COLO829 (cell line): ENCODE measurements around the gene NFAT5.

Source experiments
- DNase-seq: peaks from one replicate; pipeline ENCODE4 v3.0.0; 2012; ENCODE audit warnings: low spot score

NFAT5 gene

GRCh38 chr16:69644790-69645189 lies 79.0 kb downstream of the NFAT5 start:
- no peak for DNase-seq

GRCh38 chr16:69647020-69647419 lies 81.3 kb downstream of the NFAT5 start:
- no peak for DNase-seq

DNA sequence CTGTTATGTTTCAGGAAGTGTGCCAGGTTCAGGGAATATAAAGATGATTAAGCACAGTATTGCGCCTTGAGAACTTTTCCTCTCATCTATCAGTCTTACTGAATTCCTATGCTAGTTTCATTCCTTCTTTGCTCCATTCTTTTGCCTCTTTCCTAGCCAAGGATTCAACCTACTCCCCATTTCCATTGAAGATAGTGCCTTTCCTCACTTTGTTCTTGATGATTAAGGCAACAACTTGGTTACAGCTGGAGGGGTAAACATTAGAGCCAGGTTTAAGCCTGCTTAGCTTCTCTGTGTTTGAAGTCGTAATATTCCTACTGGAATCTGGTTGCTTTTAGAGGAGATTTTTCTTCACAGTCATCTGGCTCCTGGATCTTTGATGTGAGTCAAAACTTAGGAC lies 85.5 kb downstream of the NFAT5 start:
- DNase-seq: no peak

DNA sequence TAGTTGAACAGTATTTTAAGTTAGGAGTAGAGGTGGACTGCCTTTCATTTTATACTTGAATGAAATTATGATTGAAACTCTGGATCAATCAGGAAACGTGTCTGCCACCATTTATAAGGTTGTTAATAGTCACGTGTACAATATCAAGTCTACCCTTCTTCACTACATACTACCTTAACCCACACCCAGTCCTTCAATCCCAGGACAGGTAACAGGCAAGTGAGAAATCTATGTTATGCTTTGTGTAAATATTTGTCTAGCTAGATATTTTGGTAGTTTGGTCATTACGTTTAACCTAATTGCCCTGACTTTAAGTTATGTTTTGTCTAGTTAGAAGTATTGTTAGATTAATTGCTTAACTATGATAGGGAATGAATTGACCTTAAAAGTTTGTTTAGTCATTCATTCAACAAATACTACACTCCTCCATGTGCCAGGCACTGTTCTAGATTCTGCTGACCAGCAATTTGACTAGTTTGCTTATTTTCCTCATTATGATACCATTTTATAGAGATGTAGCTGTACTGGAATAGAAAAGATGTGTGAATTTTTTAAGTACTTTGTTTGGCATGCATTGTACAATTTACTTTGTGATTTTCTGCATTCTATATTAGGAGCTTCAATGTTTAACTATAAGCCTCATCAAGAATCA lies 88.6 kb downstream of the NFAT5 start:
- DNase-seq: no peak

GRCh38 chr16:69660166-69660565 lies 94.4 kb downstream of the NFAT5 start:
- DNase-seq: no peak

DNA sequence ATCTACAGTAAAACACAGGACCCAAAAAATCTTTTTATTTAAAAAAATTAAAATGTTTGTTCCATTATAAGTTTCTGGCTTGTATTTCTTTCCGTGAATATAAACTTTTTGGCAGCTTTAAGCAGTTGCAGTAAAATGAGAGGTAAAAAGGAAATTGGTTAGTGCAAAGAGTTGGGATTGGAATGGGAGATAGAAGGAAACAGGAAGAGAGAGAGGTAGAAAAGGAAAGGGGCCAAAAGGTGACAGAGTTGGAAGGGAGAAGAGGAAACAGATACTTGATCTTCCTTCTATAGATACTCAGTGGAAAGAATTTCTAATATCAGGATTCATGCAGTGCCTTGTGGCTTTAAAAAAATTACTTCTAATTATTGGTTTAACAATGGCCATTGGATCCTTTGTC lies 97.1 kb downstream of the NFAT5 start:
- no peak for DNase-seq

DNA sequence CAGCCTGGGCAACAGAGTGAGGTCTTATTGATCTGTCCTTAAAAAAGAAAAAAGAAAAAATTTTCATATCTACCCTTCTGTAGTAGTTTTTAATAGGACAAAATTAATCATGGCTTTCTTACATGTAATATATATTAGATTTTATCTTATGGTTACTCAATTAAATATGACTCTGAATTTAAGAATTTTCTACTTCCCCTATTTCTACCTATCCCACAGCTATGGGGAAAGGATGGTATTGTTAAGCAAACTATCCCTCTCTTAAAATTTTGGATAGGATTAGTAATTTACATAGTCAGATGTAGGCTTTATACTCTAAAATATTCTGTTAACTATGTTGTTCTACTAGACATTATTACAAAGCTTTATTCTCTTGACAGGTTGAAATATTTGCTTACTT lies 98.1 kb downstream of the NFAT5 start:
- no peak for DNase-seq

- DNase-seq: no peak
Observed at GRCh38 chr16:69669577-69669976, 103.8 kb downstream of the NFAT5 start.

DNA sequence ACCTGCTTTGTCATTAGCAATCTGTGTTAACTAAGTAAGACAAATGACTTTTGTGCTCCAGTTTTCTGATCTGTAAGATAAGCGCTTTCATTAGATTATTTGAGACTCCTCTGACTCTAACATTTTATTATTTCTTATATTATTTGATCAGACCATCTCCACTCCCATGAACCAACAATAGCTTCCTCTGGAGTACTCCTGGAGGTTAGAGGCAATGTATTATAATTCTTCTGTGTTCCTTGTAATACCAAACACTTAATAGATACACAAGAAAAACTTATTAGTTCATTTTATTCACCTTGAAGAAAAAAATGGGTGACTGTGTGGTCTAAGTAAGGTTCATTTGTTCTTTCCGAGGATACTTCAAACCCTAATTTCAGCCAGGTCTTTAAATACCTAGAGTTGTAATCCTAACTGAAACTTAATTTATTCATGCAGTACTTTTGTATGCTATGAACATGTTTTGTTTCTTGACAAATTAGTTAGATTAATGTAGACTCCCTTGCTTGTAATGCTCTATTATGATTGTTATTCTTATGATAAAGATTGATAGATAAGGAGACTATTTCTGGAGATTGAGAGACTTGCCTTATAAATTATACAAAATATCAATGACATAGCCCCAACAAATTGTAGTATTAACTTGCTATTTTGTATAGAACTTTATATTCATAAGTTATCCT lies 106.7 kb downstream of the NFAT5 start:
- no peak for DNase-seq

GRCh38 chr16:69672998-69673713 lies 107.4 kb downstream of the NFAT5 start:
- DNase-seq: no peak

DNA sequence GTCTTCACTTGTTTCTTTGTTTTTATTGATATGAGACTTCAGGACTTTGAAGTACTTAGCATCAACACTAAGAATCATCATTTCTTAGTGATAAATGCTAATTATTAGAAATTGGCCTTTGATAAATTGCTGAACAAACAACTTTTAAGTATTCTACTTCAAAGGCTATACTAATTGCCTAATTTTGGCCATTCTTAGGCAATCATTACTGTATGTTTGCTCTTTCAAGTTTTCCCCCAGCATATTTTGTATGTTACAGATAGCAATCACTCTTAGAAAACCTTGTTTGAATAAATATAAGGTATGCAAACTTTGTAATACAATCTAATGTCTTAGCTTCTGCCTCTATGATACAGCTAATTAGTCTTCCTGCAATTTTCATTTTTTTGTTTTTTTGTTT lies 114.6 kb downstream of the NFAT5 start:
- no peak for DNase-seq

DNA sequence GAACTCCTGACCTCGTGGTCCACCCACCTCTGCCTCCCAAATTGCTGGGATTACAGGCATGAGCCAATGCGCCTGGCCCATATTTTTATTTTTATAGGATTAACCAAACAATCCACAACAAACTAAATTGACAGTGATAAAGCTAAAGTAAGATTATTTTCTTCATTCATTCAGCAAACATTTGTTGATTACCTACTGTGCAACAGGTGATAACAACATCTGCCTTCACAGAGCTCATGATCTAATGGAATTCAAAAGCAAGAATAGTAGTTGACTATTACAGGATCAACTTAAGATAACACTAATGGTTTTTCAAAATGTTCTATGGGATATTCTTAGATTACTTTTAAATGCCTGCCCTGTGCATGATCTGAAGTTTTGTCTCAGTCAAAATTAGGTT lies 122.8 kb downstream of the NFAT5 start:
- no peak for DNase-seq

- DNase-seq: no peak
Observed at GRCh38 chr16:69691980-69692911, 126.5 kb downstream of the NFAT5 start.

DNA sequence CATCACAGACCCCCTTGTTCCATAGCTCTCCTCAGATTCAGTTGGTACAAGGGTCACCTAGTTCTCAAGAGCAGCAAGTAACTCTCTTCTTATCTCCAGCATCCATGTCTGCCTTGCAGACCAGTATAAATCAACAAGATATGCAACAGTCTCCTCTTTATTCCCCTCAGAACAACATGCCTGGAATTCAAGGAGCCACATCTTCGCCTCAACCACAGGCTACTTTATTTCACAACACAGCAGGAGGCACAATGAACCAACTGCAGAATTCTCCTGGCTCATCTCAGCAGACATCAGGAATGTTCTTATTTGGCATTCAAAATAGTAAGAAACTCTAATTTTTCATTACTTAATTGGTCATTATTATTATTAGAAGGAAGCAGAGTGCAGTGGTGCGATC lies 128.2 kb downstream of the NFAT5 start:
- no peak for DNase-seq

- DNase-seq: no peak
Observed at GRCh38 chr16:69698404-69698803, 132.6 kb downstream of the NFAT5 start.

GRCh38 chr16:69699915-69700314 lies 134.1 kb downstream of the NFAT5 start:
- no peak for DNase-seq

- DNase-seq: no peak
Observed at GRCh38 chr16:69701452-69701851, 135.7 kb downstream of the NFAT5 start.

DNA sequence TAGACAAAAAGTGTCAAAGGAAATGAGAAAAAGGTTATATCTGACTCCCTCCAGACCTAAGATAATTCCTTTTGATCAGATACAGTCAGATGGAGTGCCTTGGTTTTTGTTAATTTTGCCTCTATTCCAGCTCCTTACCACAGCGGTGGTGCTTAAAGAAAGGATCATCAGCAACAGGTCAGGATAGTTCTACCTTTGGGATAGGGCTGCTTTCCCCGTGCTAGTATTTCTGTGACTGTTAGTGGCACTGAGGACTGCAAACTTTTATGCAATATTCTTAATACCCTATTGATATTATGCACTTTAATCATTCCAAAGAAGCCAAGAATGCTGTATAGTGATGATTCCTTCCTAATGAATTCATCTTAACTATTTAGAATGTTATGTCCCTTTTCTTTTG lies 136.1 kb downstream of the NFAT5 start:
- no peak for DNase-seq

DNA sequence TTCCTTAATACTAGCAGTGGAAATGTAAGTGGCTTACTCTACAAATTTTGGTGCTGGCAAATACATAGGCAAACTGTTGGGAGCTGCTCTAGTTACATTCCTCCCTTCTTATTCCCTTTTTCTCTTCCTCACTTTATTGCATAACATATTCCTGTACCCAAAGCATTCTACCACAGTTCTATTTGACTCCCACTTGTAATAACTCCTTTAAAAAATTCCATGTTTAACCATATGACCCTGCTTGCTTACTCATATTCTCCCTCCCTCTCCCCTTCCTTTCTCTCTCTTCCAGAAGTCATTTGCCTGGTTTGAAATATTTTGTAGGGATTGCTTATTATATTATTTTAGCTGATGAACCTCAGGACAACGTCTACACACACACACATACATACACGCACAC lies 137.9 kb downstream of the NFAT5 start:
- DNase-seq: no peak

- no peak for DNase-seq
Observed at GRCh38 chr16:69706256-69706974, 140.6 kb downstream of the NFAT5 start.

- no peak for DNase-seq
Observed at GRCh38 chr16:69706975-69707340, 141.2 kb downstream of the NFAT5 start.
